H9 (cell line): Measurements from ENCODE around the gene ANKRD42. TPM values are rescaled to one million over a fixed set of nuclear protein-coding genes. Genes with fewer than 3 reads are reported as not detected.

ENCODE experiments used
- DNase-seq: peaks from one replicate; pipeline ENCODE4 v3.0.0-alpha.2; 2017
- H2AFZ ChIP-seq: one replicate; pipeline ENCODE4 v1.6.1; 2013; ENCODE audit warnings: mild to moderate bottlenecking, low read length, control low read depth, moderate library complexity
- H2AK5ac ChIP-seq: 2 replicates; pipeline ENCODE4 v1.6.1; 2013; ENCODE audit warnings: low read length, control low read depth, mixed read lengths; ENCODE audit not compliant: insufficient read length
- H2BK120ac ChIP-seq: one replicate; pipeline ENCODE4 v1.6.1; 2013; ENCODE audit warnings: low read depth, mild to moderate bottlenecking, low read length, control low read depth, inconsistent platforms; ENCODE audit not compliant: poor library complexity, severe bottlenecking
- H2BK12ac ChIP-seq: 2 replicates; pipeline ENCODE4 v1.6.1; 2013; ENCODE audit warnings: low read length, control low read depth, mixed read lengths, low read depth; ENCODE audit not compliant: insufficient read length
- H2BK15ac ChIP-seq: 2 replicates; pipeline ENCODE4 v1.6.1; 2013; ENCODE audit warnings: low read depth, low read length, control low read depth
- H2BK20ac ChIP-seq: one replicate; pipeline ENCODE4 v1.6.1; 2013; ENCODE audit warnings: low read depth, mild to moderate bottlenecking, low read length, control low read depth, inconsistent platforms; ENCODE audit not compliant: poor library complexity, severe bottlenecking
- H2BK5ac ChIP-seq: 2 replicates; pipeline ENCODE4 v1.6.1; 2013; ENCODE audit warnings: low read length, control low read depth, mixed read lengths; ENCODE audit not compliant: insufficient read length
- H3K14ac ChIP-seq: 2 replicates; pipeline ENCODE4 v1.6.1; 2013; ENCODE audit warnings: low read length, control low read depth; ENCODE audit not compliant: insufficient read depth
- H3K18ac ChIP-seq: 2 replicates; pipeline ENCODE4 v1.6.1; 2013; ENCODE audit warnings: low read depth, mild to moderate bottlenecking, mixed read lengths, low read length, control low read depth; ENCODE audit not compliant: insufficient read length
- H3K23ac ChIP-seq: 2 replicates; pipeline ENCODE4 v1.6.1; 2013; ENCODE audit warnings: low read length, control low read depth, mixed read lengths, low read depth; ENCODE audit not compliant: insufficient read length
- H3K23me2 ChIP-seq: 2 replicates; pipeline ENCODE4 v1.6.1; 2013; ENCODE audit warnings: low read depth, mild to moderate bottlenecking, mixed read lengths, low read length, control low read depth; ENCODE audit not compliant: insufficient read length, poor library complexity, severe bottlenecking
- H3K27ac ChIP-seq: 2 replicates; pipeline ENCODE4 v1.5.1; 2013; ENCODE audit warnings: low read length, control low read depth, mixed read lengths, low read depth; ENCODE audit not compliant: insufficient read length
- H3K27me3 ChIP-seq: 2 replicates; pipeline ENCODE4 v1.6.1; 2013; ENCODE audit warnings: low read length, control low read depth, inconsistent platforms; ENCODE audit not compliant: insufficient read depth
- H3K4ac ChIP-seq: 2 replicates; pipeline ENCODE4 v1.6.1; 2013; ENCODE audit warnings: low read depth, mild to moderate bottlenecking, control low read depth, inconsistent platforms, low read length, moderate library complexity
- H3K4me1 ChIP-seq: 2 replicates; pipeline ENCODE4 v1.6.1; 2013; ENCODE audit warnings: low read length, control low read depth, inconsistent platforms; ENCODE audit not compliant: insufficient read depth
- H3K4me2 ChIP-seq: 2 replicates; pipeline ENCODE4 v1.6.1; 2013; ENCODE audit warnings: low read length, control low read depth, mixed read lengths; ENCODE audit not compliant: insufficient read length, insufficient read depth
- H3K56ac ChIP-seq: 2 replicates; pipeline ENCODE4 v1.6.1; 2013; ENCODE audit warnings: low read depth, mild to moderate bottlenecking, mixed read lengths, low read length, control low read depth; ENCODE audit not compliant: insufficient read length
- H3K79me1 ChIP-seq: 2 replicates; pipeline ENCODE4 v1.6.1; 2013; ENCODE audit warnings: low read depth, mild to moderate bottlenecking, moderate library complexity, low read length, control low read depth, inconsistent platforms; ENCODE audit not compliant: insufficient read depth, poor library complexity, severe bottlenecking
- H3K79me2 ChIP-seq: 2 replicates; pipeline ENCODE4 v1.6.1; 2013; ENCODE audit warnings: low read length, control low read depth, inconsistent platforms; ENCODE audit not compliant: insufficient read depth
- H3K9ac ChIP-seq: 2 replicates; pipeline ENCODE4 v1.6.1; 2013; ENCODE audit warnings: low read length, control low read depth, mixed read lengths; ENCODE audit not compliant: insufficient read length; ENCODE audit errors: extremely low read depth
- H3K9me3 ChIP-seq: one replicate; pipeline ENCODE4 v1.6.1; 2013; ENCODE audit warnings: low read depth, low read length, inconsistent platforms; ENCODE audit not compliant: control insufficient read depth
- H3T11ph ChIP-seq: one replicate; pipeline ENCODE4 v1.6.1; 2013; ENCODE audit warnings: mild to moderate bottlenecking, low read length, control low read depth, inconsistent platforms
- H4K20me1 ChIP-seq: one replicate; pipeline ENCODE4 v1.6.1; 2013; ENCODE audit not compliant: control insufficient read depth, insufficient read length, insufficient read depth
- H4K5ac ChIP-seq: 2 replicates; pipeline ENCODE4 v1.6.1; 2013; ENCODE audit warnings: low read depth, mild to moderate bottlenecking, mixed read lengths, low read length, control low read depth; ENCODE audit not compliant: insufficient read length
- H4K8ac ChIP-seq: replicated peaks from 2 replicates; pipeline ENCODE4 v1.6.1; 2013; ENCODE audit warnings: low read length, control low read depth, mixed read lengths, low read depth; ENCODE audit not compliant: insufficient read length
- H4K91ac ChIP-seq: 2 replicates; pipeline ENCODE4 v1.6.1; 2013; ENCODE audit warnings: low read depth, mild to moderate bottlenecking, moderate library complexity, mixed read lengths, low read length, control low read depth; ENCODE audit not compliant: insufficient read length
- H3K27ac Mint-ChIP-seq, 3 experiments: 2 replicates in 2 of 3; 3 replicates in 1 of 3; pipeline ENCODE4 v1.8.0; 2020 to 2021; ENCODE audit warnings: mixed read lengths in 3 of 3, mild to moderate bottlenecking in 1 of 3, moderate library complexity in 1 of 3
- H3K27me3 Mint-ChIP-seq: 2 replicates; pipeline ENCODE4 v1.8.0; 2021; ENCODE audit warnings: low read depth, mild to moderate bottlenecking, moderate library complexity, mixed read lengths
- H3K36me3 Mint-ChIP-seq, 3 experiments: 2 replicates in 2 of 3; 3 replicates in 1 of 3; pipeline ENCODE4 v1.8.0; 2020 to 2021; ENCODE audit warnings: low read depth in 3 of 3, mixed read lengths in 3 of 3; ENCODE audit not compliant: insufficient read depth in 1 of 3
- H3K4me1 Mint-ChIP-seq, 2 experiments: 2 replicates each; pipeline ENCODE4 v1.8.0; 2020; ENCODE audit warnings: mixed read lengths in 2 of 2
- H3K4me3 Mint-ChIP-seq, 2 experiments: 2 replicates in 1 of 2; 3 replicates in 1 of 2; pipeline ENCODE4 v1.8.0; 2020 to 2021; ENCODE audit warnings: mild to moderate bottlenecking in 2 of 2, mixed read lengths in 2 of 2, moderate library complexity in 1 of 2
- H3K9me3 Mint-ChIP-seq, 2 experiments: 2 replicates in 1 of 2; 3 replicates in 1 of 2; pipeline ENCODE4 v1.8.0; 2020; ENCODE audit warnings: mild to moderate bottlenecking in 2 of 2, mixed read lengths in 2 of 2, moderate library complexity in 1 of 2
- WGBS: extraction: QIAGEN DNeasy Blood & Tissue Kit; methylation state at CpG from one replicate; pipeline ENCODE4 v1.1.7; 2013; ENCODE audit warnings: missing lambda C conversion rate, low lambda C conversion rate, mixed read lengths; ENCODE audit not compliant: insufficient read length; ENCODE audit errors: extremely low coverage; 5-methylcytosine and 5-hydroxymethylcytosine counted together
- total RNA-seq: library from RNA; stranded (reverse); gene quantifications from 2 replicates; pipeline ENCODE4 v1.2.1, GENCODE V29; 2021
- TF ChIP-seq, protein P1 (sequence below): fragments of 200-600 bp; sonication (generic); conservative IDR thresholded peaks from 3 replicates; pipeline ENCODE4 v1.8.0; 2021; ENCODE audit warnings: antibody characterized with exemption, mild to moderate bottlenecking

The ANKRD42 gene
- total RNA-seq, 1 experiment from 2014 or later = 4.9 TPM

DNA sequence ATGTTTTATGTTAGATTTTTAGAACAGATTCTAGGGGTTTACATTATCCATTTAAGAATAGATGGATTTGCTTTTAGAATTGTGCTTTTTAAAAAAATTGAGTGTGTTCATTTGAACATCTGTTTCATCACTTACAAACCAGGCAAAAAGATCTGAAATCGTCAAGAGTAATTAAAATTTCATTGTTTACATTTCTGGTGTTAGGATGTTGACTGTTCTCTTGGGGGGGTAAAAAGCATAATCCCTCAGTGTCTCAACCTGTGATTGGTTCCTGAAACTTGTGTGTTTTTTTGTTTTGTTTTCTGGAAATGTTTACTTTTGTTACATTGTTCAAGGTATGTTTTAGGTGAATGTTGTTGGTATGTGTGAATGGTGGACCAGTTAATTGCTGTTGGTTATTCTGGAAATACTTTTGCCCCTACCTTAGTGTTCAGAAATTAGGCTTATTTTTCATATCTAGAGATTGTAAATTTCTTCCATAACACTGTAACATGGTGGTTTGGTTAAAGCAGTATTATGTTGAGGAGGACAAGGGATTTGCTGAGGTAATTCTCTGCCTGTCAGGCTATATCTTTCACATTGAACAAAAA lies 31.8 kb upstream of the ANKRD42 start:
- no peaks in the 10 kb centered on the region for H4K20me1 ChIP-seq
- peak overlapping the region in 1 of 3 experiments; percentile 81; a peak in 2 of 7 replicates for H3K27ac Mint-ChIP-seq
- H3K4me3 Mint-ChIP-seq = peak overlapping the region in 1 of 2 experiments; percentile 28; a peak in 1 of 5 replicates

More for the DNA sequence above, 31.8 kb upstream of the ANKRD42 start:
- Histone ChIP-seq H3K18ac (no peak overlapping the region), H2BK12ac (no peak overlapping the region), H3K4me2 (no peak overlapping the region), H3K27ac (no peak overlapping the region), H2BK5ac (no peak overlapping the region), H2BK120ac (no peak overlapping the region), H3K14ac (no peak overlapping the region), H3K23me2 (peaks cover 2% of the 10 kb centered on the region), H3K27me3 (no peaks in the 10 kb centered on the region), H2AFZ (no peak overlapping the region), H3K4me1 (peaks cover 2% of the 10 kb centered on the region; the same call in 1 of the 2 replicates), H2BK15ac (no peak overlapping the region), H4K5ac (no peak overlapping the region), H3K79me1 (no peaks in the 10 kb centered on the region), H3K23ac (no peak overlapping the region), H2AK5ac (no peak overlapping the region), H4K91ac (no peak overlapping the region), H2BK20ac (no peak overlapping the region), H3K79me2 (peaks cover 40% of the 10 kb centered on the region), H3K9ac (no peak overlapping the region), H3K56ac (no peak overlapping the region), H3T11ph (no peak overlapping the region), H3K9me3 (no peaks in the 10 kb centered on the region), H3K4ac (no peak overlapping the region), H4K8ac (no peak overlapping the region)
- WGBS = no CpG with 5 or more reads among the region's 1 CpG
- Mint-ChIP-seq H3K9me3 (peaks cover 2 to 5% of the 10 kb centered on the region in 2 experiments; a peak in 4 of 5 replicates), H3K4me1 (peaks cover 26 to 27% of the 10 kb centered on the region in 2 experiments), H3K27me3 (no peaks in the 10 kb centered on the region), H3K36me3 (peaks cover 45 to 73% (median 65%) of the 10 kb centered on the region in 3 experiments)
- TF ChIP-seq, protein P1, sequence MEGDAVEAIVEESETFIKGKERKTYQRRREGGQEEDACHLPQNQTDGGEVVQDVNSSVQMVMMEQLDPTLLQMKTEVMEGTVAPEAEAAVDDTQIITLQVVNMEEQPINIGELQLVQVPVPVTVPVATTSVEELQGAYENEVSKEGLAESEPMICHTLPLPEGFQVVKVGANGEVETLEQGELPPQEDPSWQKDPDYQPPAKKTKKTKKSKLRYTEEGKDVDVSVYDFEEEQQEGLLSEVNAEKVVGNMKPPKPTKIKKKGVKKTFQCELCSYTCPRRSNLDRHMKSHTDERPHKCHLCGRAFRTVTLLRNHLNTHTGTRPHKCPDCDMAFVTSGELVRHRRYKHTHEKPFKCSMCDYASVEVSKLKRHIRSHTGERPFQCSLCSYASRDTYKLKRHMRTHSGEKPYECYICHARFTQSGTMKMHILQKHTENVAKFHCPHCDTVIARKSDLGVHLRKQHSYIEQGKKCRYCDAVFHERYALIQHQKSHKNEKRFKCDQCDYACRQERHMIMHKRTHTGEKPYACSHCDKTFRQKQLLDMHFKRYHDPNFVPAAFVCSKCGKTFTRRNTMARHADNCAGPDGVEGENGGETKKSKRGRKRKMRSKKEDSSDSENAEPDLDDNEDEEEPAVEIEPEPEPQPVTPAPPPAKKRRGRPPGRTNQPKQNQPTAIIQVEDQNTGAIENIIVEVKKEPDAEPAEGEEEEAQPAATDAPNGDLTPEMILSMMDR = no peak
- no peak for DNase-seq
